HG03045 (cell line): ENCODE results near the gene FIS1.
A peak's percentile ranks its signal among the peaks of the same experiment; 100 is the strongest.
"Not testable (repeated sequence)": the region's sequence is repeated elsewhere in the genome, so short reads cannot be mapped to it uniquely, and the experiment has no call there.

Experiments
- ATAC-seq: cut with Tn5 transposase; IDR thresholded peaks from one replicate; pipeline ENCODE4 v1.9.1; 2021; ENCODE audit warnings: mild to moderate bottlenecking, moderate library complexity; ENCODE audit not compliant: unreplicated experiment

FIS1 gene

GRCh38 chr7:101258243-101258731 lies 13.4 kb upstream of the FIS1 start:
- no peak for ATAC-seq

GRCh38 chr7:101255796-101256195 lies 10.9 kb upstream of the FIS1 start:
- ATAC-seq: no peak

GRCh38 chr7:101253199-101253598 lies 8.3 kb upstream of the FIS1 start:
- not testable (repeated sequence) for ATAC-seq

DNA sequence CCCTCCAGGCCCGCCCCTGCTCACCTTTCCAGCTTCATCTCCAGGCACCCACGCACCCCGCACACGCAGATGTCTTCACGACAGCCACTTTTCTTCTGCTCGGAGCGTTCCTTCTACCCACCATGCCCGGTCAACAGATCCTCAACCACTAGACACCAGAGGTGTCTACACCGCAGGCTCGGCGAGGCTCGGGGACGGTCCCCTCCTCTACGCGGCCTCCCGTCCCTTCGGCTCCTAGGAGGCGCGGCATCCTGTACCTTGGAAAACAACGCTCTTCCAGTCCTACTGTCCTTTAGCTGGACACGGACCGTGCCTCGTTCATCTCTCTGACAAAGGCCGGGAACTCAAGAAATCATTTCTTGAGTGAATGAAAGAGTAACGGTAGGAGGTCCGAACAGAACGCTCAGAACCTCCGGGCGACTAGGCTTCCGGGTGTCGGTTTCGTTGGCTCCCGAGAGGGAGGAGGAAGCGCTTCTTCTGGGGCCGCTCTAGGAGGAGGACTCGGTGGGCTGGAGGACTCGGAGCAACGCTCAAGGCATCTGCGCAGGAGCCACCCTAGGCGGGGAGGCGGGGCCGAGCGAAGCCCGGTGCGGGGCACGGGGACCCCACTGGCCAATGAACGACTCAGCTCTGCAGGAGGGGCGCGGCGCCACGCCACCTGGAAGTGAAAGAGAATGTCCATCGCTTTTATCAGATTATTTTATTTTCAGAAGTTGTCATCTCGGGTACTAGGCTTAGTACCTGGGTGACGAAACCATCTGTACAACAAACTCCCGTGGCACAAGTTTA lies 7.2 kb upstream of the FIS1 start:
- peak; percentile 97 for ATAC-seq

DNA sequence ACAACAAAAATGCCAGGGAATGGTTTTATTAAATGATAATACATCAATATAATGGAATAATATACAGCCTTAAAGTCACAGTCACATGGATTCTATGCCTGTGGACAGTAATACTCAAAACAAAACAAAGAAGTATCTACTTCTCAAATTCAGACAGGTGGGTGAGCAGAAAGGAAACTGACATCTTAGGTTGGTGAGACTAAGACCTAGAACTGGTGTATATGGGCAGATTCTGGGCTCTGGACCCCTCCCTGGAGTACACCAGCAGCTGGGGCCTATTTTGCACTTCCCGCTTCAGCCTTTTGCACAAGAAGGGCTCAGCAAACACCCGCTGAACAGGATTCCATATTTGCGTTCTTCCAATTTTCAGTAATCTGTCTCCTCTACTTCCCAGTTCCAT lies 5.4 kb upstream of the FIS1 start:
- ATAC-seq: no peak

- no peak for ATAC-seq
Observed at GRCh38 chr7:101248276-101248675, 3.4 kb upstream of the FIS1 start.

GRCh38 chr7:101245147-101245668 lies 327 bp upstream of the FIS1 start:
- ATAC-seq: no peak

- no peak for ATAC-seq
Observed at GRCh38 chr7:101243646-101244374, 1.1 kb downstream of the FIS1 start.

DNA sequence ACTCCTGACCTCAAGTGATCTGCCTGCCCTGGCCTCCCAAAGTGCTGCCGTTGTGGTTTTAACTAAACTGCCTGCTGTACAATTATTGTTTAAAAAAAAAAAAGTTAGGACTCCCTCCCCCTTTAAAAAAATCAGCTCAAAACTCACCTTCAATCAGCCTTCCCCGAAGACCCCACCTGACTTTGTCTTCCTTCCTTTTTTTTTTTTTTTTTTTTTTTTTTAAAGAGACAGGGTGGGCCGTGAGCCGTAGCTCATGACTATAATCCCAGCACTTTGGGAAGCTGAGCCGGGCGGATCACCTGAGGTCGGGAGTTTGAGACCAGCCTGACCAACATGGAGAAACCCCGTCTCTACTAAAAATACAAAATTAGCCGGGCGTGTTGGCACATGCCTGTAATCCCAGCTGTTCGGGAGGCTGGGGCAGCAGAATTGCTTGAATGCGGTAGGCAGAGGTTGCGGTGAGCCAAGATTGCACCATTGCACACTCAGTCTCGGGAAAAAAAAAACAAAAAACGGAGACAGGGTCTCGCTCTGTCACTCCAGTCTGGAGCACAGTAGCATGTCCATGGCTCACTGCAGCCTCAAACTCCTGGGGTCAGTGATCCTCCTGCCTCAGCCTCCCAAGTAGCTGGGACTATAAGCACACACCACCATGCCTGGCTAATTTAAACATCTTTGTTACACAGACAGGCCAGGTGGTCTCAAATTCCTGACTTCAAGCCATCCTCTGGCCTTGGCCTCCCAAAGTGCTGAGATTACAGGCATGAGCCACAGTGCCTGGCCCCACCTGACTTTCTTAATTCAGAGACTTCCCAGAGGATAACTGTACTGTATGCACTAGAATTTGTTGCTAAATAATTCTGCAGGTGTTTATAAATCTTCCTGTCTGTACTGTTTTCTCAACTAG lies 3.2 kb downstream of the FIS1 start:
- no peak for ATAC-seq

DNA sequence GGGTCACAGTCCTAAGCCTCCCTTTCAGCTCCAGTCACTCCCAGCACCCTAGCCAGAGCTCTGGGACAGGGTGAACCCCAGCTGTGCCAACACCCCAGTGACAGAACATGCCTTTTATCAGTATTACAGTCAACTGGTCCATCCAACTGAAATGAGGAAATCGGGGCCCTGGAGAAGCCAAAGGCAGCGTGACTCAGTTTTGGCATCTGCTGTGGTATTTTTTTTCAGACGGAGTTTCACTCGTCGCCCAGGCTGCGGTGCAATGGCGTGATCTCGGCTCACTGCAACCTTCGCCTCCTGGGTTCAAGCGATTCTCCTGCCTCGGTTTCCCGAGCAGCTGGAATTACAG lies 3.9 kb downstream of the FIS1 start:
- ATAC-seq: no peak

GRCh38 chr7:101240226-101241014 lies 4.5 kb downstream of the FIS1 start:
- no peak for ATAC-seq

DNA sequence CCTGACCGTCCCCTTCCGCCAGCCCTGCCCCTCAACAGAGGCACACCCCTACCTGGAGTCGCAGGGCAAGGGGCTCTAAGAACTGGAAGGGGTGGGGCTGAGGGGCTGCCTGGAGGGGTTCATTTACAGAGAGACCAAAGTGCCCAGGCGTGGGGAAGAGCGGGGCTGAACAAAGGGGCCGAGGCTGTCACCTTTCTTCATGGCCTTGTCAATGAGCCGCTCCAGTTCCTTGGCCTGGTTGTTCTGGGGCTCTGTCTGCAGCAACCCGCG lies 5.0 kb downstream of the FIS1 start:
- no peak for ATAC-seq

GRCh38 chr7:101239191-101239950 lies 5.5 kb downstream of the FIS1 start:
- ATAC-seq: no peak

DNA sequence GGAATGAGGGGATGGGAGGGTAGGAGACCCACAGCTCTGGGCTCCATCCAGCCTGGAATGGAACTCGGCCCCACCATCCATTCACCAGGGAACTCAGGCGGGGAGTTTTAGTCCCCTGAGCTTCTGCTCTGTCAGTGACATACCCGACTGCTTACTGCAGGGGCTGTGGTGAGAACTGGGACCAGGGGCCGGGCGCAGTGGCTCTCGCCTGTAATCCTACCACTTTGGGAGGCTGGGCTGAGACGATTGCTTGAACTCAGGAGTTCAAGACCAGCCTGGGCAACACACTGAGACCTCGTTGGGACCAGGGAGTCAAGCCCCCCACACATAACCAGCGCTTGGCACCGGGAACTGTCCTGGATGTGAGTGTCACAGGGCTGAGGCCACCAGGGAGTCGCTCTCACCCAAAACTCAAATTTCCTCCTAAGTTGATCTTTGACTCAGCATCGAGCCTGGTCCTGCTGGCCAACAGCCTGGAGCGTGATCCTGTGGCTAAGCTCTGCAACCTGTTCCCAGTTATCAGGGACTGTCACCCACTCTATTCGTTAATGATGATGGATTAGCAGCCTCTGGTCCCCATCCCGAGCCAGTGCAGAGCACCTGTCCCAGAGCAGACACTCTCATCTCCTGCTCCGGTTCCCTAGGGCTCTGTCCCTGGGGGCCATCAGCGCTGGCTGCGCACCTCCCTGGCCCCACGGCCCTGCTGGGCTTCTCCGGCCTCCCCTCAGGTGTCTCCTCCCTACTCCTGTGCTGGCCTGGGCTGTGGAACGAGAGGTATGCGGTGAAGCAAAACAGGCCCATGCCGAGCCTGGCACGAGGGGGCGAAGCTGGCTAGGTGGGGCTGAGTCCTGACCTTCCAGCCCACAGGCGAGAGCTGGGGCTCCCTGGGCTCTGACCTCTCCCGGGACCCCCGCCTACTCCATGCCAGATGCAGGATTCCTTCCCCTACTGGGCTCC lies 6.4 kb downstream of the FIS1 start:
- ATAC-seq: no peak

- ATAC-seq: no peak
Observed at GRCh38 chr7:101237206-101238067, 7.4 kb downstream of the FIS1 start, which contains the start of gene CLDN15. Gene CLDN15 (minus strand): TSS chr7:101237802. CDS start chr7:101237581, 221 bp downstream.

GRCh38 chr7:101236292-101236835 lies 8.5 kb downstream of the FIS1 start:
- no peak for ATAC-seq

GRCh38 chr7:101235522-101235921 lies 9.4 kb downstream of the FIS1 start:
- ATAC-seq: no peak
